ENCODE results near the gene TBC1D9.

The TBC1D9 gene

DNA sequence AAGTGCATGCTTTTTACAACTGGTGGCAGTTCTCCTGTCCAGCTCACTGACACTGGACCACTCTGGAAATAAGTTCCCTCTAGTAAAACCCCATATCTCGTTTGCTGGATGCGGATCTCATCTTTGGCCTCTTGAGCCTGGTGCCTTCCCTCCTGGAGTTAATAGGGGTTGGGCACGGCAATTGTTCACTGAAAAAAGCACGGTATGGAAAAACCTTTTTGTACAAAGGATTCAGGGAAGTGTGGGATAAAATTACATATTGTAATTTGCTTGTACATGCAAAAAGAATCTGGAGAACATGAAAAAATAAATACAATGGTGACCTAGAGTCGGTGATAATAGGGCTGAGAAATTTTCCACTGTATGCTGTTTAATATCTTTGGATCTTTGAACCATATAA, 30.6 kb downstream of the TBC1D9 start:
- DNase-seq: no peak

DNA sequence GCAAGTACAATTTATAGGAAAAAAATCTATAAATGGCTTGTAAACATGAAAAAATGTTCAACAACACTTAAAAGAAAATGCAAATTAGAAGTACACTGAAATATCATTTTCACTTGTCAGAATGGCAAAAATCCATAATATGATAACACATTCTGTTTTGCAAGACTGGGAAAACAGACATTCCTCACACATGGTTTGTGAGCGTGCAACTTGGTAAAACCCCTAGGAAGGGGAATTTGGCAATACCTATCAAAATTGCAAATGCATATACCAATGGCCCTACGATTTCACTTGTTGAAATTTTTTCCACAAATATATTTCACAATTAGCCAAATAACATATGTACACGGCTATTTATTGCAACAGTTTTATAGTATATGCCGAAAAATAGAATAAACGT, 31.4 kb downstream of the TBC1D9 start:
- no peak for DNase-seq

DNA sequence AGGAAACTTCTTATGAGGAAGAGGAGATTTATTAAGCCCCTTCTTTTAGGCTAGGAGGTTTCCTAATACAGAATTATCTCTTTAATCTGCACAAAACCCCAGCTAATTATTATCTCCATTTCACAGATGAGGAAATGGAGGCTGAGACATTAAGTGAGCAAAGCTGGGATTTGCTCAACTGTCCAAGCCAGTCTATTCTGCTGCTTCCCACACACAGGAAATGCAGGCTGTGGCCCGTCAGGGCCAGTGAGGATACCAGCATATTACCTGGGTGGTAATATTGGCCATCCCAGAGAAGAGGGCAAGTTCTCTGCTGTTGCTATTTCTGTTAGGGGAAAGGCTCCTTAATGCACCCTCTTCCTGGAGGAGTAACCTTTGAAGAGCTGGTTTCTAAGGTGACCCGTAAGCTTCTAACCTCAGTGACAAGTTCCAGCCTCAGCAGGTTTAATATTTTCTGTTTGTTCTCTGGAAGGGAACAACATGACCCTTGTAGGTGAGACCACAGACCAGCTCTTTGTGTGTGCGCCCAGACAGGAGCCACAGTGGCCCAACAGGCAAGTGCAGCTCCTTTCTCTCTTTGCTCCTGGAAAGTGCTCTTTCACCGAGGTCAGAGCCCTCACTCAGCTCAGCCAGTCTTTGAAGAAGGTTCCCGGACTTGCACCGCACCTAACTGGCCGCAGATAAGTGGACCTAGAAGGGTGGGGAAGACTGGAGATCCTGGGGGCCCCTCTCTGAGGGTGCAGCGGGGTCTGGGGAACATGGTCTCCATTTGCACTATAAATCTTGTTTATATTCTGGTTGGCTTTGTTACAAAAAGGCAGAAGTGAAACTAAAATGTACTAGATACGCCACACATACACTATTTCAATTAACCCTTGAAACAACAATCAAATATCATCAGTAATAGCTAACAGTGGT, 35.5 kb downstream of the TBC1D9 start:
- DNase-seq: no peak

DNA sequence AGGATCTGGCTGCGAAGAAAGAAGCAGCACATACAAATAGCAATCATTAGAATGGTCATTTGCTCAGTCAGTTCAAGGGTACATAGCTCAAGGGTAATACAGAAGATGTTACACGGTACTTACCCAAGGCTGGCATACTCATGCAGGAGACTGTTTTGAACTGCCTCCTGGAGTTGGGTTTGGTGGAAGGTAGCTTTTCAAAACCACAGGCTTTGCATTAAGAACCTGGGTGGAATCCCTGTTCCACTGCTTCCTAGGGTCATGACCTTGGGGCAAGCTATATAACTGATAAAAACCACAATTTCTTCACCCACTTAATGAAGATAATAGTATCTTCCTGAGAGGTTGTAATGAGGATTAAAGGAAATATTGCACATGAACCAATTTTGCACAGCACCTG, 36.5 kb downstream of the TBC1D9 start:
- DNase-seq: no peak

DNA sequence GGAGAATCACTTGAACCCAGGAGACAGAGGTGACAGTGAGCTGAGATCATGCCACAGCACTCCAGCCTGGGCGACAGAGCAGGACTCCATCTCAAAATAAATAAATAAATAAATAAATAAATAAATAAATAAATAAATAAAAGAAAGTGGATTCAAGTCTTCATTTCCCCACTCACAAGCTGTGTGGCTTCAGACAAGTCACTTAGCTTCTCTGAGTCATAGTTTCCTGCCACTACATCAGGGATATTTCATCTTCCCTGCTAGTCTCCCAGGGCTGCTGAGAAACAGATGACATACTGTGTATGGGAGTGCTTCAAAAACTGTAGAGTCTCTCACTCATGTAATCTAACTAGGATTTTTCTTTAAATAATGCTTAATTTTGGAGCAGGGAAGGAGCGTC, 37.2 kb downstream of the TBC1D9 start:
- DNase-seq: no peak

DNA sequence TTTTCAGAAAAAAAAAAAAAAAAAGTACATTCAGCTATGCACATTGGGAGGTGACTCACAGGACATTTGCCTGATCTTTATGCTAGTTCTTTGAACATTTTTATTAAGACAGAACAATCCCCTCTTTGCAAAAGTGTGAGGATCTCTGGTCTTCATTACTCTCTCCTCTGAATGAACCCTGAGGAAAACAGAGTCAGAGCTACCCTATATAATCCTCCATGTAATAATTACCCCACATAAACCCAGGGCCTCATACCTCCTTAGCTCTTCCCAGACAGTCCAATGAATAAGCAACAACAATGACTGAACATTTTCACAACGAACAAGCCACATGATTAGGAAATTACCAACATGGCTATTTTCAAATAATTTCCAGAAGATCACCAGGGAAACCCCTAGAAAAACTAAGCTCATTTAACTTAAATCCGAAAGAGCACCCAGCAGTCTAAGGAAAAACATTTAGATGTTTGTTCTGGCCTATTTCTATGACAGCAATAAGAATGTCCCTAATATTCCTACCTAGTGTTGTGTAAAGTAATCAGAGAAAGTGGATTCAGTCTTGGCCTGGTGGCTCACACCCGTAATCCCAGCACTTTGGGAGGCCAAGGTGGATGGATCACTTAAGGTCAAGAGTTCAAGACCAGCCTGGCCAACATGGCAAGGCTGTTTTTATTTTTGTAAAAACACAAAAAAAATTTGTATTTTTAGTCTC, 37.8 kb downstream of the TBC1D9 start:
- no peak for DNase-seq

DNA sequence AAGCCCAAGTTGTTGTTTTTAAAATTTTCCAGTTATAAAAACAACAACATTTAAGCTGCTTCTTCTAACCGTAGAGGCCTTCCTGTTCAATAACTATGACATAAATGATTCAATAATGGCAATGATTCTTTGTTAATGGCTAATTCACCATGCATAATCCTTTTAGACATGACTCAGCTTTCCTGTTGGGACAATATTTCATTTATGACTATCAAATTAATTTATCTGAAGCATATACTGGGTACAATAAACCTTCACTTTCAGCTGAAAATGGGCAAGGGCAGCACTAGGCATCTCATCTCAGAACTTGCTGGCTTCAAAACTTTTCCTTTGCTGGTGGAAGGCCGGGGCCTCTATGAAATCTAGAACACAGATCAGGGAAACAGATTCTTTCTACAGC, 38.9 kb downstream of the TBC1D9 start:
- no peak for DNase-seq

DNA sequence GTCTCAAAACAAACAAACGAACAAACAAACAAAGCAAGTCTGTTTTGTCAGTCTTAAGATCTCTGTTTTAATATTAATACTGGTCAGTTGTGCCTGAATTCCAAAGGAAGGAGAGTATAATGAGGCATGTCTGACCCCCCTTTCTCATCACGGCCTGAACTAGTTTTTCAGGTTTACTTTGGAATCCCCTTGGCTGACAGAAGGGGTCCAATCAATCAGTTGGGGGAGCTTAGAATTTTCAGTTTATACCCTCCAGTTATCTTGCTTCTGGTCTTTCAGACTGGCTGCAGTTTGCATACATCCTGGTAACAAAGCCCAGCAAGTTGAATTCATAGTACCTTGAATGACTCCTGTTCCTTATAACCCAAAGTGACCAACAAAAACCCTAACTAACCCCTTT, 41.1 kb downstream of the TBC1D9 start:
- no peak for DNase-seq

DNA sequence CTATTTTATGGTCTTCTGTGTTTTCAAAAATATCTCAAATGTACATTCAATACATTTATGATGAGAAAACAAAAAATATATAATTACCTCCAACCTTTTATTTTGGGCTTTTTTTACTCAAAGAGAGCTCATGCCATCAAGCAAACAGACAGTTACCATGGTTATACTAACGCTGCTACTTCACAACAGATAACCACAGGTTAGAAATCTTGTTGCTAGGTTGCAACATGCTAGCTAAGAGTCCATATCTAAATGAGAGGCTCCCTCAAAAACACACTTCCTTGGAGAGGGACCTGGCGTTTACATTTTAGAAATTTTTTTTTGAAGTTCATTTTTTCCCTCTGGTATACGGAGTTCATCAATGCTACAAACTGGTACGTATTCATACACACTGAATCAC, 44.3 kb downstream of the TBC1D9 start:
- no peak for DNase-seq

DNA sequence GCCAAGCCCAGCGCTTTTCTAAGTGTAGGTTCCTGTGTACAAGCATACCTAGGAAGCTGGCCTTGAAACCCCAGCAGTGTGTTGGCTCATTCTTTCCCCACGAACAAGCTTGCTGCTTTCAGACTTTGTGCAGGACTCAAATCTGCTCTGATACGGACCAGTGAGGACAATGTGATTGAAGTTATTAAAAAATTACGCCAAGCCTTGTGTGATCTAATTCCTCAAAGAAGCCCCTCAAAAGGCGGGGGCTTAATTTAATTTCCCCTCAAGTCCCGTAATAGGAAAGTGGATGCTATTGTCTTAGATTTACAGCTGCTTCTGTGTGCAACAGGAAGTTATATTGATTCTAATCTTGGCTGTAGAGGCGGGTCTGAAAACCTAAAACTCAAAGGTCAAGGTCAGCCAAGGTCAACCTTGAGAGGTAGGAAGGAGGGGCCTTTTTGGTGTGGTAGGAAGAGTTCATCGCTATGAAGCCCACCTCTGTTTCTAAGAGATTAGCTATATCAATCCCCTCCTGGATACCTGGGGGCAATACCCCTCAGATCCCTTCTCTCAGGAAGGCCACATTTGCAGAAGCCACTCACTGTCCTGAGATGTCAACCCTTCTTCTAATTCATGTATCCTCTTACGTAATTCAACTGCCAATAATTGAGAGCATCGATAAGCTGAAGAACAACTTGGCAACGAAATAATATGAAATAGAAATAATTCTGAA, 45.1 kb downstream of the TBC1D9 start:
- DNase-seq: peak in 1 of 51 donors; percentile 3

DNA sequence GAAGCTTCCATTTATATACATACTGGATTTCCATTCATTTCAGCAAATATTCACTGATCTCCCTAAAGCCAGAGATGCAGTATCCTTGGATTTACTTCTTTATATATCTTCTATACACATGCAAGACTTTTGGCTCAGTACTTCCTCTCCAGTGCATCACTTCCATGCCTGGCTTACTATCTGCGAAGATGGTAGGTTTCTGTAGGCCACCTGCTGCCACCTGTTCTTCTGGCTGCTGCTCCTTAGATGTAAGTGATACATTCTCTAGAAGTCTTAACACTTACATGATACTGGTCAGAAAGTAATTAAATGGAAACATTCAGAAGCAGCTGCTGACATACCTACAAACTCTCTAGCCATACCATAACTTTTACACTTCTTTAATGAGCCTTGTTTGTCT, 48.9 kb downstream of the TBC1D9 start:
- no peak for DNase-seq

DNA sequence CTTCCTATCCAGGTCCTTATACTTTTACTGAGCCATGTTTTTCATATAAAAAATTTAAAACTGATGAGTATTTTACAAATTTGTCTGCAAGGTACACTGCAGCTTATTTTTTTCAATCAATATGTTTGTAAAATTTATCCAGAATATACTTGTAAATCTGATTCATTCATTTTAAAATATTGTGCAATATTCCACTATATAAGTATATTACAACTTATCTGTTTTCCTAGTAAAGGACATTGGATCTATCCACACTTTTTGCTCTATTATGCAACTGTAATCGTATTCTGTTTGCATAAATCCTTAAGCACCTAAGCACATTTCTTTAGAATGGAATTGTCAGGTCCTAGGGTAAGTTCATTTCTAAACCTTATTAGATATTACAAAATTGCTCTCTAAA, 49.5 kb downstream of the TBC1D9 start:
- no peak for DNase-seq

DNA sequence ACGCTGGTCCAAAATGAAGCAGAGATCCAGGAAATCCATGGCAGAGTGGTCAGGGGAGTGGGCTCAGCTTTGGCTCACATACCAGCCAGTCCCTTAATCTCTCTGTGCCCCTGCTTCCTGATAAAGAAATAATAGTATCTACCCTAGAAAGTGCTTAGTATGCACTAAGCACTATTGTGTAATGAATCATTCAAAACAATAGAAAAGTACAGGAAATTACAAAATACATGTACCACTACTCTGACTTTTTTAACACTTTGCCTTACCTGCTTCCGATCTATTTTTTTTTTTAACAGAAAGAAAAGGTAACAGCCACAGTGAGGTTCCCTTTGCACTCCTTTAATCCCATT, 49.9 kb downstream of the TBC1D9 start:
- no peak for DNase-seq

DNA sequence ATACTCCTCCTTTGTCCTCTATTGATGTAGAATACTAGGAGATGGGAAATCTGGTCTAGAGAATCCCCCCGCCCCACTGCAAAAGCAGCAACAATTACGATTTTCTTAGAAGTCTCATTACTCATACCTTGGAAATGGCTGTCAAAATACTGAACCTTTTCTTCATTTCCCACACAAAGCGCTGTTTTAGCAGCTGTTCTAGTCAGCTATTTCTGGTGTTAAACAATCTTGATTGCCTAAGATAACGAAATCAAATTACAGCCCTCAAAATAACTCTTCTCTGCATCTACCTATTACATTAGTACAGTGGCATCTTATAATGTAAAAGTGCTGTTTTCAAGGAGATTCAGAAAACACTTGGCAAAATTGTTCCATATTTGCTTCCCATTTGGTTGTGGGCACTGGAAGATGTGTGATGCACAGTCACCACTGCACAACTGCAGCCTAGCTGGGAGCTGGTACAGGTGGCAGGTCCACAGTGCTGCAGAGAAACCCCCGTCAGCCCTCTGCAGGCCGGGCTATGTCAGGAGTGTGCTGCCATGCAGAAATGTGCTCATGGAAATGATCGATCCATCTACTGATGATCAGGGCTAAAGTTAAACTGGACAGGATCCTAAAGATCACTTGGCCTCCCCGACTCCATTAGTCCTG, 50.4 kb downstream of the TBC1D9 start:
- peak in 1 of 51 donors; percentile 22 for DNase-seq

DNA sequence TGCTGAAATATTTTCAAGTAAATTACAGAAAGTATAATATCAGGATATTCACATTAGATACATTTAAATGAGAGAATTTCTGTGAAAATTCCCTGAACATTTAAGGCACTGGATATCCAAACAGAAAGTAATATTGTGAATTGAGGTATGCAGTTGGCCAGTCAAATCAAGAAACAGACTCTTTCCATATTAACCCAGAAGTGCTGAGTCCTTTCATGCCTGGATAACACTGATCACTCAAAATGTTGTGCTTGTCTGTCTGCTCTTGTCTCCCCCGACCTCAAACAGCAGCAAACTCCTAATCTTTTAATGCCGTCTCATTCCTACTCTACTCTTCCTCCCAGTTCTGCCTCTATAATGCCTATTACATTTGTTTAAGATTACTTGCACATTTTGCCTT, 51.2 kb downstream of the TBC1D9 start:
- no peak for DNase-seq

DNA sequence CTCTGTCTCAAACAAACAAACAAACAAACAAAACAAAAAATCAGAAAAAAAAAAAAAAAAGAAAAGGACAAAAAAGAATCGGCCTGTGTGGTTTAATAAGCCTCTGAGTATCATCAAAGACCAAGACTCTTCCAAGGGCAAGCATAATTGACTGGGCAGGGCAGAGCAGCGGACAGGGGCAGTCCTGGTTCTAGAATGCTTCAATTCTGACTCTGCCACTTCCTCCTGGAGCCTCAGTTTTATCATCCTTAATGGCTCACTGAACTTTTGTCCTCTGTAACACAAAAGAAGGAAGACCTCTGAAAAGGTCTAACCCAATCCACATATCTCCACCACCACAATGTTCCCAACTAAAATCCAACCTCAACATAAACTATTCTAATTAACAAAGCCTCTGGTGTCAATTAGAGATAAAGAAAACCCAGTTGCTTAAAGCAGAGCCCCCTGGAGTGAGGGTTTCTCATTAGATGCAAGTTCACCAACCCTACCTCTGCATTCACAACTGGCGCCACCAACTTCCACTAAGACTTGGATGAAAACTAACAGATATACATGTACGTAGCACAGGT, 51.7 kb downstream of the TBC1D9 start:
- DNase-seq: no peak

DNA sequence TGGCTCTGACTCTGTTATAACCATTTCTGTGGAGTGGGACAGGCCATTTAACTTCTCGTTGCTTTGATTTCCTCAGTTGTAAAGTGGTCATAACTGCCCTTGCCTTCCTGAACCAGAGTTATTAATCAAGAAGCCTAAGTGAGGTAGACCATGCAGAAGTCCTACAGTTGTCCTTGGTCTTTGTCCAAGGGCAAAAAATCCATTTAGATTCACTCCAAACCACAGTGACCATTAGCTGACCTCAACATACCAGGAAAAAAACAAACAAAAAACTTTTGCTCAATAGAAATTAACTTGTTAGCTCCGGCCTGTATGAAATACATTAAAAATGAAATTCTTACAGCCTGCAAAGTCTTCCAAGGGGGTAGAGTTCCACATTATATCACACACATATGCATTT, 52.7 kb downstream of the TBC1D9 start:
- no peak for DNase-seq

DNA sequence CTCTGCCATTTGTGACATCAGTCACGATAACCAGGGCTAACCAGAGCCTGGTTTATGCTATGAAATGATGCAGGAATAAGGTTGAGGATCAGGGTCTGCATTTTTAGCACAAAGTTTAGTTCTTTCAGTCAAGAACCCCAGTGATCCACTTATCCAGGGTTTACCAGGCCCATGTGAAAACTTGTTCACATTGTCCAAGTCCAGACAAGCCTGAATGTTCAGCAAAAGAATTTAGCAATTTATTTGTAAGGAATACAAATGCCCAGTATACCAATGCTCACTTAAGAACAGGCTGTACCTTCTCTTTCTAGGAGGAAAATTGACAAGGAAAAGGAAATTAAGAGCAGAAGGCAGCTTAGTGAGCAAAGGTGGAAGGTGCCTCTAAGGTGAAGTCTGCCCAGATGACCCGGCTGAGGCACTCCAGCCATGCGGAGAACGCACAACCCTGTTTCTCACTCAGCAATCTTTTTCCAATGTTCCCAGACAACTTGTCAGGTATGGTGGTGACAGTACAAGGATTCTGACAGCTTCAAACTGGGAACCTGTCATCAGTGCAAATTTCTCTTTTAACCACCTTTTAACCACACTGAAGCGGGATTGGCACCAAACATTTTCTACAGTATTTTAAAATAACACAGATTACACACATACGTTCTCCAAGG, 54.0 kb downstream of the TBC1D9 start:
- DNase-seq: no peak

DNA sequence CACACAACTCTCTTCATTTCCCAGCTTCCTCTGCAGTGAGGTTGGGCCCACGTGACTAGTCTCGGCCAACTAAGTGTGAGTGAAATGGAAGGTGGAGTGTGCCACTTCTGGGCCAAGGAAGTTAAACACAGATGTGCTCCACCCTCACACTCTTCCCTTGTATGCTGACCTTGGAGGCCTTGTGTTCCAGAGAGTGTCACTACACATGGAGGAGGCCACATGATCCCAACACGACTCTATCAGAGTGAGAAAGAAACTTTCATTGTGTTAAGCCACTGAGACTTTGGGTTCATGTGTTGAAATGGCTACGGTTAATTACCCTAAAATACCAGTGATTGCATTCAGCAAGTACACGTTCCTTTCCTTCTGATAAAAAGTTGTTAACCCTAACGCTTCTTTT, 55.1 kb downstream of the TBC1D9 start:
- DNase-seq: no peak

DNA sequence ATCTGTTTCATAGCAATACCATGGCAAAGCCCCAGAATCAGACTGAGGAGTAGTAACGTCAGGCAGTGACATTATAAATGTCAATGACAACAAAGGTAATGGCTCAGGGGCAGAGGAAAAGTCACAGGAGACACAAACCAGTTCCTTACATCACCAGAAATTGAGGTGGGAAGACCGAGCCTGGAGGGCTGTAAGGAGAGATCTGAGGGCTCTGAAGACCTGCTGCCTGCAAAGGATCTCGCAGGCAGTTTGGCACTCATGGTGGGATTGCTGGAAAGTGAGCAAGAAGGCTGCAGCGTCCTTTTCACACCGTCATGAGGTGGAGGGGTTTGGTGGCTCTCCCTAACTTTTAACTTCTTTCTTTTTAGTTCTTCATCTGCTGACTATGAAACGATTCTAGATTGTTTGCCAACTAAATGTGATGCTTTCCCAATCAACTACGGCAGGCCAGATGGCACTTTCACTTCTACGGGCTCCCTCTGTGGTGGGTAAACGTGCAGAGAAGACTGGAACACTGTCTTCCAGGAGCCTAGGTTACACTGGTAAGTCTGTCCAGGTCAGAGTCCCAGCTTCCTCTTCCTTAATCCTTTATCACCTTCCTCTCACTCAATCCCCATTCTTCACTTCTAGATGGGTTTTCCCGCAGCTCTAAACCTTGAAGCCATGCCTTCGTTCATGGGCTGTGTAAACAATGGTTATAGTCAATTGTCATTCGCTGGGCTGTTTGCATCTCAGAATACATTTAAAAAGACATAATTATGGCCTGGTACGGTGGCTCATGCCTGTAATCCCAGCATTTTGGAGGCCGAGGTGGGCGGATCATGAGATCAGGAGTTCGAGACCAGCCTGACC, 58.2 kb downstream of the TBC1D9 start:
- no peak for DNase-seq
